GM12874 (cell line): ENCODE results near the gene CRYZL1.

Experiments
- TF ChIP-seq, protein P1 (sequence below): IDR thresholded peaks from 2 replicates; pipeline ENCODE4 v1.5.1; 2011; ENCODE audit warnings: low read depth, mild to moderate bottlenecking, control low read depth, low read length, moderate library complexity; ENCODE audit not compliant: insufficient read depth

The CRYZL1 gene

DNA sequence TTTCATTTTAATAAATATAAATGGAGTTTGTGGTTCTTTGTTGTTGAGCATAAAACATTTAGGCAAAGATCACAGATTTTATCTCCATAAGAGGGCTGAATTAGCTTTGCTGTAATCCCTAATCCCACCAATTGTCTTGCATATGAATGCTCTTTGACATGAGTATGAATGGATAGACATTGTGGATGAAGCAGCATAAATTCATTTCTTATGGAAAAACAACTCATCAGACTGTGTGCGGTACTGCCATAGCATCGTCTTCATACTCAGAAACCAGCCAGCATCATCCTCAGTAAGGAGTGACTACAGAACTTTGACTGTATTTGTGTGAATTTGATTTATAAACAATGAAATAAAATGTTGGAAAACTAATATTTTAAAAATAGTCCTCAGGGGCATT, 79.2 kb downstream of the CRYZL1 start:
- TF ChIP-seq, protein P1, sequence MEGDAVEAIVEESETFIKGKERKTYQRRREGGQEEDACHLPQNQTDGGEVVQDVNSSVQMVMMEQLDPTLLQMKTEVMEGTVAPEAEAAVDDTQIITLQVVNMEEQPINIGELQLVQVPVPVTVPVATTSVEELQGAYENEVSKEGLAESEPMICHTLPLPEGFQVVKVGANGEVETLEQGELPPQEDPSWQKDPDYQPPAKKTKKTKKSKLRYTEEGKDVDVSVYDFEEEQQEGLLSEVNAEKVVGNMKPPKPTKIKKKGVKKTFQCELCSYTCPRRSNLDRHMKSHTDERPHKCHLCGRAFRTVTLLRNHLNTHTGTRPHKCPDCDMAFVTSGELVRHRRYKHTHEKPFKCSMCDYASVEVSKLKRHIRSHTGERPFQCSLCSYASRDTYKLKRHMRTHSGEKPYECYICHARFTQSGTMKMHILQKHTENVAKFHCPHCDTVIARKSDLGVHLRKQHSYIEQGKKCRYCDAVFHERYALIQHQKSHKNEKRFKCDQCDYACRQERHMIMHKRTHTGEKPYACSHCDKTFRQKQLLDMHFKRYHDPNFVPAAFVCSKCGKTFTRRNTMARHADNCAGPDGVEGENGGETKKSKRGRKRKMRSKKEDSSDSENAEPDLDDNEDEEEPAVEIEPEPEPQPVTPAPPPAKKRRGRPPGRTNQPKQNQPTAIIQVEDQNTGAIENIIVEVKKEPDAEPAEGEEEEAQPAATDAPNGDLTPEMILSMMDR: no peak

DNA sequence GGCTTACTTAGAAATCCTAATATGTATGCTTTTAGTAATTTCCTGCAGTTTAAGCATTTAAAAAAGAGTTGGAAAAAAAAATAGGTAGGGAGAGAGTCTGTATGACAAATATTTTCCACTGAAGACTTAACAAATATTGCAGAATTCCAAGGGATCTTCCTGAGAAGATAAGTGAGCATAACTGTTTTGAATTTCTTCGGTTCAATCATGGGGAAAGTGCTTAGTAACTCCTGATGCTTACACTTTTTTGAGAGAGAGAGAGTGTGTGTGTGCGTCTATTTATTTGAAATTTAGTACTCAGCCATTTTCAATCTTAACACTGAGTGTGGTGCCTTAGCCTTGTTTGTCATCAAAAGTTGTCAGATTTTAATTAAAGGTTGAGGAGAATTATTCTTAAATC, 80.2 kb downstream of the CRYZL1 start:
- TF ChIP-seq, protein P1: no peak

DNA sequence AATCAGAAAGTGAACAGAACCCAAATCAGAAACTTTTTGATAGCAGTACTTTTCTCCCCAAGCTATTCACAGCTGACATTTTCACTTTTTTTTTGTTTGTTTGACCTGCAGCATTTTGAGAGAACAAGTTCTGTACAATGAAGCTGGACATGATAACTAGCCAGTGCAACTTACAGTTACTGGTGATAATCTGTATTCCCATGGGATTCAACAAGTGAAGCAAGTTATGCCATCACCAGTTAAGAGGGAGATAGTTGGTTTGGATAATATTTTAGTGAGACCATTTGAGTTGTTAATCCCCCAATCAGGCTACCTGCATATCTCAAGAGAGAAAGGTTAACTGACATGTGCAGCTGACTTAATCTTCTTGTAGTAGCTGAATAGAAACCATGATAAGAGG, 80.6 kb downstream of the CRYZL1 start:
- TF ChIP-seq, protein P1: no peak

DNA sequence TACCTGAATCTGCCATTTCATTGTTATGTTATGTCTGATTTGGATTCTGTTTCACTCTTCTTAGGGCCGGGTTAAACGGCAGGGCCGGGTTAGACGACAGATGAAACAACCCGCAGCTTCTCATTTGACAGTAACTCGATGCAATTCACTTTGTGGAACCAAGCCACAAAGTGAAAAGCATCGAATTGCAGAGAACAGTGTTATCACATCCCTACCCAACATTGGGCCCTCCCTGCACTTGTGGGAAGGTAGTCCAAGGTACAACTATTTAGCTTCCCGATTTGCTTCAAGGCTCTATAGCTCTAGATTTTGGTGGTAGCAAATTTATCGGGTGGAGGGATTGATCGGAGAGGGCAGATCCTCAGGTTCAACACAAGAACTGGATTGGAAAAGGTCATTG, 81.7 kb downstream of the CRYZL1 start:
- TF ChIP-seq, protein P1: no peak

DNA sequence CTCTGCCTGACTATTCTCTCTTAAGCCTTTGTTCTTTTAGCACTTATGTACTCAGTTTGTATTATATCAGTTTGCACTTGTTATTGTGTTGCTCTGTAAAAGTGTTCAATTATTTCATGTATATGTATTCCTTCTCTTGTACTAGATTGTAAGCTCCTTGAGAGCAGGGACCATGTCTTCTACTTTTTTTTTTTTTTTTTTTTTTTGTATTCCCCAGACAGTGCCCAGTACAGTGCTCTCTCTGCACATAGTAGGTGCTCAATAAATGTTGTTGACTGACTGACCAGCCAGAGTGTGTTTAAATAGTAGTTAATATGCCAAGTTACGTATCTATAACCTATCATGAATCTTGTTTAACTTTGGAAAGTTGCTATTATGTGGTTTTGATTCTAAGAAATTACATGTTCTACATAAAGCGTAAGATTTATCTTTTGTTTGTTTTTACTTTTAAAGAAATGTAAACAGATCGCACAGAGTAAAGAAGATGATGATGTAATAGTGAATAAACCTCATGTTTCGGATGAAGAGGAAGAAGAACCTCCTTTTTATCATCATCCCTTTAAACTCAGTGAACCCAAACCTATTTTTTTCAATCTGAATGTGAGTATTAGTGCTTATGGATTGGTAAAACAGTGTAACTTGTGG, 82.6 kb downstream of the CRYZL1 start:
- TF ChIP-seq, protein P1: no peak

DNA sequence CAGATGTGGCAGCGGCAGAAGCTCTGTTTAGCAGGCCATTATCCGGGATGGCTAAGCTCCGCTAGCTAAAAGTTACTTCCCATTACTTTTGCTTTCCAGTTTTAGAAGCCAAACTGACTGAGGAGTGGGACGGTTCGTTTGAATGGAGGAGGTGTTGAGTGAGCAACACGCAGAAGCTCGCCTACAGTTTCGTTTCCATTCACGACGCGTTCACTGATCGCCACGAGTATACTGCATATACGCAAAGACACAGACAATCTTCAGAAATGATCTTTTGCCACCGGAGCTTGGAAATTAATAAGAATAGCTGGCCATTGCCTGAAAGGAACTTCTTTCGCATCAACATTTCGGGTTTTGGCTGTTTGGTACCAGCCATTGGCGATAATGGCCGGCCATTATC, 84.1 kb downstream of the CRYZL1 start:
- TF ChIP-seq, protein P1: no peak

DNA sequence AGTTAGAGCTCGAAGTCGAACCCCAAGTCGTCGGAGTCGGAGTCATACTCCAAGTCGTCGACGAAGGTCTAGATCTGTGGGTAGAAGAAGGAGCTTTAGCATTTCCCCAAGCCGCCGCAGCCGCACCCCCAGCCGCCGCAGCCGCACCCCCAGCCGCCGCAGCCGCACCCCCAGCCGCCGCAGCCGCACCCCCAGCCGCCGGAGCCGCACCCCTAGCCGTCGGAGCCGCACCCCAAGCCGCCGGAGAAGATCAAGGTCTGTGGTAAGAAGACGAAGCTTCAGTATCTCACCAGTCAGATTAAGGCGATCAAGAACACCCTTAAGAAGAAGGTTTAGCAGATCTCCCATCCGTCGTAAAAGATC, 86.6 kb downstream of the CRYZL1 start:
- TF ChIP-seq, protein P1: no peak
